SH-SY5Y (cell line): Measurements from ENCODE around the gene MAPK11.

ENCODE experiments used
- GATA2 ChIP-seq: IDR thresholded peaks from 2 replicates; pipeline ENCODE4 v1.6.1; 2011; ENCODE audit warnings: mild to moderate bottlenecking, low read depth, low read length
- GATA3 ChIP-seq: IDR thresholded peaks from 2 replicates; pipeline ENCODE4 v1.6.1; 2011; ENCODE audit warnings: low read depth, mild to moderate bottlenecking, low read length, moderate library complexity

GRCh38 chr22:50268655-50269113 is 1.5 kb downstream of the MAPK11 start:
- no peak for TF ChIP-seq GATA2
- no peak for TF ChIP-seq GATA3
